ENCODE measurements around the gene POLD2. TPM values are rescaled to one million over a fixed set of nuclear protein-coding genes. Genes with fewer than 3 reads are reported as not detected.

POLD2 gene
- total RNA-seq, 1 donor from 2014 or later, result 232 TPM

GRCh38 chr7:44141221-44141850, 18.0 kb upstream of the POLD2 start, which contains the start of gene MYL7:
Gene MYL7 (minus strand): TSS chr7:44141332. CDS start chr7:44141305, 27 bp downstream.
- no peaks in the 10 kb centered on the region for H3K36me3 ChIP-seq
- DNase-seq (ENCODE audit: low spot score), result no peak
- no peak within 1 kb of the TSS for H3K27ac ChIP-seq
- H3K27me3 ChIP-seq, result peaks cover 39% of the 10 kb centered on the region
- H3K4me2 ChIP-seq, result no peak within 1 kb of the TSS
- H4K20me1 ChIP-seq (ENCODE audit: low read depth), result no peaks in the 10 kb centered on the region
- H3K27ac Mint-ChIP-seq, result no peak within 1 kb of the TSS
- no peaks in the 10 kb centered on the region for H3K79me2 ChIP-seq (ENCODE audit: low read depth)
- TF ChIP-seq EZH2 (IDR thresholded peaks at IDR 0.05), result no peak
- no peaks in the 10 kb centered on the region for H3K36me3 Mint-ChIP-seq
- H3K9ac ChIP-seq, result no peak within 1 kb of the TSS
- peaks cover under 1% of the 10 kb centered on the region for H3K4me1 ChIP-seq
- H3K4me3 ChIP-seq, result no peak within 1 kb of the TSS
- H3K9me3 ChIP-seq (ENCODE audit: low read depth), result no peaks in the 10 kb centered on the region
- peaks cover 2% of the 10 kb centered on the region for H3F3A ChIP-seq (ENCODE audit: low read depth)
- H3K4me3 Mint-ChIP-seq, result no peak within 1 kb of the TSS
- H2AFZ ChIP-seq (replicated peaks), result no peak within 1 kb of the TSS
- peaks cover 4% of the 10 kb centered on the region for H3K4me1 Mint-ChIP-seq
- H3K27me3 Mint-ChIP-seq (ENCODE audit: insufficient read depth, low read depth), result peaks cover 6% of the 10 kb centered on the region
- no peaks in the 10 kb centered on the region for H3K9me3 Mint-ChIP-seq

- H3K9me3 ChIP-seq (ENCODE audit: low read depth), result no peaks in the 10 kb centered on the region
- no peak overlapping the region for H3K27ac ChIP-seq
- peaks cover 29% of the 10 kb centered on the region for H3K27me3 ChIP-seq
- H3K79me2 ChIP-seq (ENCODE audit: low read depth), result no peaks in the 10 kb centered on the region
- TF ChIP-seq EZH2 (IDR thresholded peaks at IDR 0.05), result no peak
- TF ChIP-seq EZH2phosphoT487 (IDR thresholded peaks at IDR 0.05), result no peak
- no peak for TF ChIP-seq CTCF (IDR thresholded peaks at IDR 0.05)
- H3K9me3 Mint-ChIP-seq, result no peaks in the 10 kb centered on the region
- no peaks in the 10 kb centered on the region for H3F3A ChIP-seq (ENCODE audit: low read depth)
- H3K27ac Mint-ChIP-seq, result no peak overlapping the region
- H3K4me2 ChIP-seq, result no peak overlapping the region
- peaks cover 4% of the 10 kb centered on the region for H3K4me1 Mint-ChIP-seq
- no peaks in the 10 kb centered on the region for H3K4me1 ChIP-seq
- no peak overlapping the region for H3K9ac ChIP-seq
- H3K4me3 Mint-ChIP-seq, result no peak overlapping the region
- H3K36me3 ChIP-seq, result no peaks in the 10 kb centered on the region
- peaks cover 6% of the 10 kb centered on the region for H3K27me3 Mint-ChIP-seq (ENCODE audit: insufficient read depth, low read depth)
- H2AFZ ChIP-seq (replicated peaks), result no peak overlapping the region
- no peaks in the 10 kb centered on the region for H3K36me3 Mint-ChIP-seq
- H4K20me1 ChIP-seq (ENCODE audit: low read depth), result no peaks in the 10 kb centered on the region
- no peak for DNase-seq (ENCODE audit: low spot score)
- H3K4me3 ChIP-seq, result no peak overlapping the region
These were observed 17.0 kb upstream of the POLD2 start for GRCh38 chr7:44140341-44140740.

- H3K4me1 Mint-ChIP-seq, result no peaks in the 10 kb centered on the region
- Histone ChIP-seq H3K27ac (no peak overlapping the region), H3K4me2 (no peak overlapping the region), H3K36me3 (no peaks in the 10 kb centered on the region), H3K4me3 (no peak overlapping the region), H2AFZ (replicated peaks) (no peak overlapping the region), H3K4me1 (no peaks in the 10 kb centered on the region), H3K79me2 (ENCODE audit: low read depth) (no peaks in the 10 kb centered on the region), H3K9me3 (ENCODE audit: low read depth) (no peaks in the 10 kb centered on the region), H3F3A (ENCODE audit: low read depth) (no peaks in the 10 kb centered on the region), H4K20me1 (ENCODE audit: low read depth) (no peaks in the 10 kb centered on the region), H3K9ac (no peak overlapping the region), H3K27me3 (peaks cover 21% of the 10 kb centered on the region)
- no peaks in the 10 kb centered on the region for H3K36me3 Mint-ChIP-seq
- TF ChIP-seq CTCF (IDR thresholded peaks at IDR 0.05) (no peak), EZH2phosphoT487 (IDR thresholded peaks at IDR 0.05) (no peak), EZH2 (IDR thresholded peaks at IDR 0.05) (no peak)
- no peaks in the 10 kb centered on the region for H3K9me3 Mint-ChIP-seq
- H3K4me3 Mint-ChIP-seq, result no peak overlapping the region
- peaks cover 4% of the 10 kb centered on the region for H3K27me3 Mint-ChIP-seq (ENCODE audit: insufficient read depth, low read depth)
- no peak overlapping the region for H3K27ac Mint-ChIP-seq
- no peak for DNase-seq (ENCODE audit: low spot score)
These were observed 16.1 kb upstream of the POLD2 start for GRCh38 chr7:44139311-44140010.

GRCh38 chr7:44138698-44139097, 15.3 kb upstream of the POLD2 start:
- Histone ChIP-seq H3K27me3 (peaks cover 13% of the 10 kb centered on the region), H3K36me3 (no peaks in the 10 kb centered on the region), H4K20me1 (ENCODE audit: low read depth) (no peaks in the 10 kb centered on the region), H3K4me1 (no peaks in the 10 kb centered on the region), H2AFZ (replicated peaks) (no peak overlapping the region), H3K79me2 (ENCODE audit: low read depth) (no peaks in the 10 kb centered on the region), H3K9me3 (ENCODE audit: low read depth) (no peaks in the 10 kb centered on the region), H3K4me2 (no peak overlapping the region), H3K9ac (no peak overlapping the region), H3K27ac (no peak overlapping the region), H3F3A (ENCODE audit: low read depth) (no peaks in the 10 kb centered on the region), H3K4me3 (no peak overlapping the region)
- Mint-ChIP-seq H3K4me1 (no peaks in the 10 kb centered on the region), H3K27ac (no peak overlapping the region), H3K36me3 (no peaks in the 10 kb centered on the region), H3K27me3 (ENCODE audit: insufficient read depth, low read depth) (peaks cover 2% of the 10 kb centered on the region), H3K4me3 (no peak overlapping the region), H3K9me3 (no peaks in the 10 kb centered on the region)
- no peak for DNase-seq (ENCODE audit: low spot score)
- no peak for TF ChIP-seq CTCF (IDR thresholded peaks at IDR 0.05)

All from neural progenitor cell (in vitro differentiated cells).